Loucy (cell line): Measurements from ENCODE around the gene ZCWPW1.

Source experiments
- H2AFZ ChIP-seq: fragments of 200-600 bp; sonication (generic); 2 replicates; pipeline ENCODE4 v1.6.0; 2016; ENCODE audit warnings: antibody characterized with exemption, mild to moderate bottlenecking, low read length, moderate library complexity
- H3F3A ChIP-seq: fragments of 200-600 bp; 2 replicates; pipeline ENCODE4 v1.6.0; 2016; ENCODE audit warnings: antibody characterized with exemption, low read depth, mild to moderate bottlenecking
- H3K27me3 ChIP-seq: fragments of 200-600 bp; sonication (generic); 2 replicates; pipeline ENCODE4 v1.6.1; 2014; ENCODE audit warnings: low read length, mild to moderate bottlenecking; ENCODE audit not compliant: insufficient read depth, poor library complexity, severe bottlenecking
- H3K36me3 ChIP-seq: fragments of 200-600 bp; sonication (generic); 2 replicates; pipeline ENCODE4 v1.6.1; 2016; ENCODE audit warnings: low read length; ENCODE audit not compliant: insufficient read depth
- H3K4me1 ChIP-seq: fragments of 200-600 bp; sonication (generic); 2 replicates; pipeline ENCODE4 v1.5.1; 2014; ENCODE audit warnings: low read length, mild to moderate bottlenecking; ENCODE audit not compliant: insufficient read depth, poor library complexity, severe bottlenecking
- H3K4me2 ChIP-seq: fragments of 200-600 bp; sonication (generic); 2 replicates; pipeline ENCODE4 v1.6.0; 2014; ENCODE audit warnings: antibody characterized with exemption, low read length, low read depth, mild to moderate bottlenecking; ENCODE audit not compliant: poor library complexity, severe bottlenecking
- H3K4me3 ChIP-seq: fragments of 200-600 bp; sonication (generic); 2 replicates; pipeline ENCODE4 v1.5.1; 2014; ENCODE audit warnings: low read length, mild to moderate bottlenecking, mixed read lengths; ENCODE audit not compliant: poor library complexity, severe bottlenecking
- H3K79me2 ChIP-seq: fragments of 200-600 bp; sonication (generic); 2 replicates; pipeline ENCODE4 v1.6.1; 2014; ENCODE audit warnings: low read length; ENCODE audit not compliant: insufficient read depth
- H3K9ac ChIP-seq: fragments of 200-600 bp; sonication (generic); 2 replicates; pipeline ENCODE4 v1.6.0; 2014; ENCODE audit warnings: mild to moderate bottlenecking, low read depth, low read length, moderate library complexity; ENCODE audit not compliant: poor library complexity, severe bottlenecking
- H3K9me2 ChIP-seq: fragments of 200-600 bp; sonication (generic); replicated peaks from 2 replicates; pipeline ENCODE4 v1.6.1; 2016; ENCODE audit warnings: low read depth, low read length, mixed read lengths
- H3K9me3 ChIP-seq: fragments of 200-600 bp; sonication (generic); 2 replicates; pipeline ENCODE4 v1.6.1; 2014; ENCODE audit warnings: mild to moderate bottlenecking, antibody characterized with exemption, low read length, low read depth; ENCODE audit not compliant: insufficient read depth
- H4K20me1 ChIP-seq: fragments of 200-600 bp; sonication (generic); 2 replicates; pipeline ENCODE4 v1.6.0; 2014; ENCODE audit warnings: antibody characterized with exemption, low read length, mild to moderate bottlenecking; ENCODE audit not compliant: insufficient read depth, poor library complexity, severe bottlenecking
- EZH2phosphoT487 ChIP-seq: fragments of 200-600 bp; IDR thresholded peaks from 2 replicates; pipeline ENCODE4 v1.6.1; 2018; ENCODE audit warnings: antibody characterized with exemption, mild to moderate bottlenecking, moderate library complexity, borderline replicate concordance
- TF ChIP-seq, protein P1 (sequence below): fragments of 200-600 bp; sonication (generic); conservative IDR thresholded peaks from 2 replicates; pipeline ENCODE4 v1.5.1; 2014; ENCODE audit warnings: mild to moderate bottlenecking, antibody characterized with exemption, low read length

ZCWPW1 gene

DNA sequence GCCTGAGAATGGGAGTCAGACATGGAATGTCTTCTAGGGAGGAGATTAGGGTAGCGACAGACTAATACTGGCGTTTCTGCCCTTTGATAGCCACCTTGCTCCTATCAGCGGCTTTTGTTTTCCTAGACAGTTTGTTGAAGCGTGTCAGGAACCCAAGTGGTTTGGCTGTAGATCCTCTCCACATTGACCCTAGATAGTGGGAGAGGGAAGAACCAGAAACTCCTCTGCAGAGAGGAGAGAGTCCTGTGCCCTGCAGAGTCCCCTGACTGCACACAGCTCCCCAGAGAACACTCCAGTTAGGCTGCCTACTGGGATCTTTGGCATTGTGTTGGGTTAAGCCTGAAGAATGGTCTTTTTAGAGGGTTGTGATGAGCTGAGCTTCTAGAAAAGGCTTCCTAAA, 3.5 kb upstream of the ZCWPW1 start:
- Histone ChIP-seq H3K27me3 (no peaks in the 10 kb centered on the region), H3K4me1 (peaks cover 54% of the 10 kb centered on the region), H3K4me2 (peak overlapping the region; percentile 83), H3K36me3 (peaks cover 33% of the 10 kb centered on the region; the same call in 1 of the 2 replicates), H3K4me3 (peak overlapping the region; percentile 85), H3K9me2 (no peaks in the 10 kb centered on the region), H3K79me2 (peaks cover 66% of the 10 kb centered on the region), H4K20me1 (peaks cover 54% of the 10 kb centered on the region), H3K9ac (peak overlapping the region; percentile 98), H3K9me3 (no peaks in the 10 kb centered on the region), H2AFZ (no peak overlapping the region), H3F3A (0 out of 2 replicates have a peak, but pooled peaks cover 6% of the 10 kb centered on the region)
- TF ChIP-seq EZH2phosphoT487, result no peak
- TF ChIP-seq, protein P1, sequence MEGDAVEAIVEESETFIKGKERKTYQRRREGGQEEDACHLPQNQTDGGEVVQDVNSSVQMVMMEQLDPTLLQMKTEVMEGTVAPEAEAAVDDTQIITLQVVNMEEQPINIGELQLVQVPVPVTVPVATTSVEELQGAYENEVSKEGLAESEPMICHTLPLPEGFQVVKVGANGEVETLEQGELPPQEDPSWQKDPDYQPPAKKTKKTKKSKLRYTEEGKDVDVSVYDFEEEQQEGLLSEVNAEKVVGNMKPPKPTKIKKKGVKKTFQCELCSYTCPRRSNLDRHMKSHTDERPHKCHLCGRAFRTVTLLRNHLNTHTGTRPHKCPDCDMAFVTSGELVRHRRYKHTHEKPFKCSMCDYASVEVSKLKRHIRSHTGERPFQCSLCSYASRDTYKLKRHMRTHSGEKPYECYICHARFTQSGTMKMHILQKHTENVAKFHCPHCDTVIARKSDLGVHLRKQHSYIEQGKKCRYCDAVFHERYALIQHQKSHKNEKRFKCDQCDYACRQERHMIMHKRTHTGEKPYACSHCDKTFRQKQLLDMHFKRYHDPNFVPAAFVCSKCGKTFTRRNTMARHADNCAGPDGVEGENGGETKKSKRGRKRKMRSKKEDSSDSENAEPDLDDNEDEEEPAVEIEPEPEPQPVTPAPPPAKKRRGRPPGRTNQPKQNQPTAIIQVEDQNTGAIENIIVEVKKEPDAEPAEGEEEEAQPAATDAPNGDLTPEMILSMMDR, result no peak

DNA sequence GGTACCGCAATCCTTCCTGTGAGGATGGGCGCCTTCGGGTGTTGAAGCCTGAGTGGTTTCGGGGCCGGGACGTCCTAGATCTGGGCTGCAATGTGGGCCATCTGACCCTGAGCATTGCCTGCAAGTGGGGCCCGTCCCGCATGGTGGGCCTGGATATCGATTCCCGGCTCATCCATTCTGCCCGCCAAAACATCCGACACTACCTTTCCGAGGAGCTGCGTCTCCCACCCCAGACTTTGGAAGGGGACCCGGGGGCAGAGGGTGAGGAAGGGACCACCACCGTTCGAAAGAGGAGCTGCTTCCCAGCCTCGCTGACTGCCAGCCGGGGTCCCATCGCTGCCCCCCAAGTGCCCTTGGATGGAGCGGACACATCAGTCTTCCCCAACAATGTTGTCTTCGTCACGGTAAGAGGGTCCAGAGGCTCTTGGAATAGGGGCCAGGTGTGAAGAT, 2.8 kb upstream of the ZCWPW1 start:
- no peak for TF ChIP-seq EZH2phosphoT487
- TF ChIP-seq, protein P1, result no peak
- peaks cover 54% of the 10 kb centered on the region for H4K20me1 ChIP-seq
- 0 out of 2 replicates have a peak, but pooled peaks cover 6% of the 10 kb centered on the region for H3F3A ChIP-seq
- no peaks in the 10 kb centered on the region for H3K9me2 ChIP-seq
- no peaks in the 10 kb centered on the region for H3K9me3 ChIP-seq
- H3K4me3 ChIP-seq, result peak overlapping the region; percentile 85
- no peak overlapping the region for H2AFZ ChIP-seq
- peak overlapping the region; percentile 98 for H3K9ac ChIP-seq
- peaks cover 66% of the 10 kb centered on the region for H3K79me2 ChIP-seq
- no peaks in the 10 kb centered on the region for H3K27me3 ChIP-seq
- H3K4me1 ChIP-seq, result peaks cover 54% of the 10 kb centered on the region
- H3K4me2 ChIP-seq, result peak overlapping the region; percentile 83
- H3K36me3 ChIP-seq, result peaks cover 33% of the 10 kb centered on the region; the same call in 1 of the 2 replicates

DNA sequence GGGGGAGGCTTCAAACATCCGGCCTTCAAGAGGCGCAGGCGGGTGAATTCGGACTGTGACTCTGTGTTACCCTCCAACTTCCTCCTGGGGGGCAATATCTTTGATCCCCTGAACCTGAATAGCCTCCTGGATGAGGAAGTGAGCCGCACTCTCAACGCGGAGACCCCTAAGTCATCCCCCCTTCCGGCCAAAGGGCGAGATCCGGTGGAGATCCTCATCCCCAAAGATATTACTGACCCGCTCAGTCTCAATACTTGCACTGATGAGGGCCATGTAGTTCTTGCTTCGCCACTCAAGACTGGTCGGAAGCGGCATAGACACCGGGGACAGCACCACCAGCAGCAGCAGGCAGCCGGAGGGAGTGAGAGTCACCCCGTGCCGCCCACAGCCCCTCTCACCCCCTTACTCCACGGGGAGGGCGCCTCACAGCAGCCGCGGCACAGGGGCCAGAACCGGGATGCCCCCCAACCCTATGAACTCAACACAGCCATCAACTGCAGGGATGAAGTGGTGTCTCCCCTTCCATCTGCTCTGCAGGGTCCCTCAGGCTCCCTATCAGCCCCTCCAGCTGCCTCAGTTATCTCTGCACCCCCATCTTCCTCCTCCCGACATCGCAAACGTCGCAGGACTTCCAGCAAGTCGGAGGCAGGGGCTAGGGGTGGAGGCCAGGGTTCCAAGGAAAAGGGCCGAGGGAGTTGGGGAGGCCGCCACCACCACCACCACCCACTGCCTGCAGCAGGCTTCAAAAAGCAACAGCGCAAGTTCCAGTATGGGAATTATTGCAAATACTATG, 2.2 kb upstream of the ZCWPW1 start:
- Histone ChIP-seq H3K9me2 (no peaks in the 10 kb centered on the region), H3K4me2 (peak overlapping the region; percentile 83), H3K79me2 (peaks cover 61% of the 10 kb centered on the region), H3K36me3 (peaks cover 33% of the 10 kb centered on the region; the same call in 1 of the 2 replicates), H3K27me3 (no peaks in the 10 kb centered on the region), H2AFZ (no peak overlapping the region), H3K4me3 (peak overlapping the region; percentile 85), H3K9ac (peak overlapping the region; percentile 98), H3K9me3 (no peaks in the 10 kb centered on the region), H3K4me1 (peaks cover 54% of the 10 kb centered on the region), H3F3A (0 out of 2 replicates have a peak, but pooled peaks cover 6% of the 10 kb centered on the region), H4K20me1 (peaks cover 53% of the 10 kb centered on the region)
- no peak for TF ChIP-seq EZH2phosphoT487
- TF ChIP-seq, protein P1, result no peak
